MCF 10A (cell line): ENCODE data around the gene LPP. TPM values are rescaled to one million over a fixed set of nuclear protein-coding genes. Genes with fewer than 3 reads are reported as not detected.

Experiments used
- BruUV-seq: library from RNA; stranded (reverse); fragments of 400-500 nt; replicated peaks from 2 replicates; lab custom pipeline; 2021; lab: Mats Ljungman, UMichigan
- CTCF ChIA-PET: fragments of 300-600 bp; sonication (Branson Sonifier 250); formaldehyde crosslinking; extraction: SDS; loops from one replicate; lab custom pipeline; 2021; ENCODE audit warnings: antibody characterized with exemption, inconsistent platforms; lab: Yijun Ruan, JAX
- POLR2A ChIA-PET: fragments of 300-600, 350-650 bp; sonication (Branson Sonifier 250); formaldehyde crosslinking; extraction: SDS; loops from one replicate; lab custom pipeline; 2020; ENCODE audit warnings: antibody characterized with exemption, inconsistent platforms; lab: Yijun Ruan, JAX
- DNase-seq: peaks from one replicate; pipeline ENCODE4 v3.0.0-alpha.2; 2018; ENCODE audit not compliant: unreplicated experiment
- H3K27ac Mint-ChIP-seq: one replicate; pipeline ENCODE4 v1.8.0; 2022; ENCODE audit warnings: mild to moderate bottlenecking, low read depth, mixed read lengths; ENCODE audit not compliant: unreplicated experiment
- H3K27me3 Mint-ChIP-seq: one replicate; pipeline ENCODE4 v1.8.0; 2022; ENCODE audit warnings: mixed read lengths; ENCODE audit not compliant: insufficient read depth, unreplicated experiment
- H3K36me3 Mint-ChIP-seq: one replicate; pipeline ENCODE4 v1.8.0; 2022; ENCODE audit warnings: mild to moderate bottlenecking, moderate library complexity, mixed read lengths; ENCODE audit not compliant: insufficient read depth, unreplicated experiment
- H3K4me1 Mint-ChIP-seq: one replicate; pipeline ENCODE4 v1.8.0; 2022; ENCODE audit warnings: mixed read lengths; ENCODE audit not compliant: insufficient read depth, unreplicated experiment
- H3K4me3 Mint-ChIP-seq: one replicate; pipeline ENCODE4 v1.8.0; 2022; ENCODE audit warnings: mild to moderate bottlenecking, moderate library complexity, mixed read lengths; ENCODE audit not compliant: unreplicated experiment
- H3K9me3 Mint-ChIP-seq: one replicate; pipeline ENCODE4 v1.8.0; 2022; ENCODE audit warnings: mixed read lengths; ENCODE audit not compliant: unreplicated experiment
- intact Hi-C: fragments of 100-400 bp; cut with micrococcal nuclease; formaldehyde crosslinking; loops from 2 replicates; pipeline ENCODE4 v1.14.1; 2022
- total RNA-seq: library from RNA; stranded (reverse); gene quantifications from 2 replicates; pipeline ENCODE4 v1.2.3, GENCODE V29; 2022
- TF ChIP-seq, protein P1 (sequence below): fragments of 200-600 bp; IDR thresholded peaks from one replicate; pipeline ENCODE4 v1.8.0; 2022; ENCODE audit warnings: antibody characterized with exemption, mild to moderate bottlenecking; ENCODE audit not compliant: unreplicated experiment

LPP gene
- total RNA-seq, 1 experiment from 2014 or later, result 117 TPM

DNA sequence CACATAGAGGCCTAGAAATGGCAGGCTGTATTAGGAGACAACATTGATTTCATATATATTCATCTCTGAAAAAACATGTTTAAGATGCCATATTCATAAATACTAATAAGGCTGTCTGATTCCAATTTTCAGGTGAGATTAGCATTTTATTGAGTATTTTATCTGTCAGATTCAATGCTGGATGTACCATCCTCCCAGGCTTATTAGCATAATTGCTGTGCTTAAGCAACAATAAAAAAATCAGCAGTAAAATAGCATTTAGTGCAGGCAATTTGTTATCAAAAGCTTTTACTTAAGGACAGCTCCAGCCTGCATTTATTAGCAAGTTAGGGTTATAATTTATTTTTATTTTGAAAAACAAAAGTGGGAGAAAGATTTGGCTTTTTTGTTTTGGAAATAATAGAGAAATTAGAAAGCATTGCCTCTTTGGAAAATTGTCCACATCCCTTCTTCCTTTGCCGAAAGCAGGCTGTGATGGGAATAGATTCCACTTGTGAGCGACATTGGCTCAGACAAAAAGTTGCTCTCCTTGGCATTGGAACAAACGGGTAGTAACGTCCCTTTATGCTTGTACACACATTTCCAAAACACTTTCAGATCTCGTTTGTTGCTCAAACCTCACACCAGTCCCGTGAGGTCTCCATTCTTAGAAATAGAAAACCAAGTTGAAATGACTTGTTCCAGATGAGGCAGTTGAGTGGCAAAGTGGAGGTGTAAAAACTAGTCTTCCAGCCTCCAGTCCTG lies 134.0 kb downstream of the LPP start:
- CTCF ChIA-PET, result no interaction called here

DNA sequence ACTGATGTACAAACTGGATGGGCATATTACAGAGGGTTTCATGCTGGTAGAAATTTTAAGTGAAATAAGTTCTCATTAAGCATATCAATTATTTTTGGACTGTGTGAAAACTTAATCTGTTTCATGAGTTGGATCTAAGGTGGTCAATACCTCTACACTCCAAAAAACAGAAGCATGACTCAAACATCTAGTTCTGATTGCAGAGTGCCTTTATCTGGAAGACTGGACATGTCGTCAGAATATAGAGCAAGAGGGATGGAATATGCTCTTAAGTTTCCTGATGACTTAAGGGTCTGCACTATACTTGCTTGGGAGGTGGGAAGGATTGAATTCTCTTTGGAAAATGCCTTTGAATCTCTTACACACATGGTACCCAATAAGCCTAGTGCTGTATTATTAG lies 138.3 kb downstream of the LPP start:
- Mint-ChIP-seq H3K4me1 (peaks cover 24% of the 10 kb centered on the region), H3K27me3 (no peaks in the 10 kb centered on the region), H3K36me3 (no peaks in the 10 kb centered on the region), H3K9me3 (no peaks in the 10 kb centered on the region), H3K27ac (no peak overlapping the region), H3K4me3 (no peak overlapping the region)
- TF ChIP-seq, protein P1, sequence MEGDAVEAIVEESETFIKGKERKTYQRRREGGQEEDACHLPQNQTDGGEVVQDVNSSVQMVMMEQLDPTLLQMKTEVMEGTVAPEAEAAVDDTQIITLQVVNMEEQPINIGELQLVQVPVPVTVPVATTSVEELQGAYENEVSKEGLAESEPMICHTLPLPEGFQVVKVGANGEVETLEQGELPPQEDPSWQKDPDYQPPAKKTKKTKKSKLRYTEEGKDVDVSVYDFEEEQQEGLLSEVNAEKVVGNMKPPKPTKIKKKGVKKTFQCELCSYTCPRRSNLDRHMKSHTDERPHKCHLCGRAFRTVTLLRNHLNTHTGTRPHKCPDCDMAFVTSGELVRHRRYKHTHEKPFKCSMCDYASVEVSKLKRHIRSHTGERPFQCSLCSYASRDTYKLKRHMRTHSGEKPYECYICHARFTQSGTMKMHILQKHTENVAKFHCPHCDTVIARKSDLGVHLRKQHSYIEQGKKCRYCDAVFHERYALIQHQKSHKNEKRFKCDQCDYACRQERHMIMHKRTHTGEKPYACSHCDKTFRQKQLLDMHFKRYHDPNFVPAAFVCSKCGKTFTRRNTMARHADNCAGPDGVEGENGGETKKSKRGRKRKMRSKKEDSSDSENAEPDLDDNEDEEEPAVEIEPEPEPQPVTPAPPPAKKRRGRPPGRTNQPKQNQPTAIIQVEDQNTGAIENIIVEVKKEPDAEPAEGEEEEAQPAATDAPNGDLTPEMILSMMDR, result no peak
- intact Hi-C loops, result loop anchor here (10.0 kb wide), 1 partner anchor 137 kb away; the partner anchor contains the start of gene LPP
- ChIA-PET CTCF (interaction anchor here (1.1 kb wide), 1 partner anchor 663 kb away, joined by 3 read pairs; no protein-coding TSS in a partner anchor), POLR2A (interaction anchor here (1.0 kb wide), 1 partner anchor 526 kb away, joined by 3 read pairs; no protein-coding TSS in a partner anchor)
- DNase-seq, result no peak
- no TSS peak for BruUV-seq

More for the DNA sequence above, 134.0 kb downstream of the LPP start:
- Mint-ChIP-seq H3K4me3 (no peak overlapping the region), H3K36me3 (peaks cover 7% of the 10 kb centered on the region), H3K27ac (no peak overlapping the region), H3K4me1 (peaks cover 13% of the 10 kb centered on the region), H3K27me3 (no peaks in the 10 kb centered on the region), H3K9me3 (no peaks in the 10 kb centered on the region)
- no peak for DNase-seq
- TF ChIP-seq, protein P1, result no peak
- no TSS peak for BruUV-seq
- intact Hi-C loops, result loop anchor here (5.0 kb wide), 1 partner anchor 659 kb away; no protein-coding TSS in a partner anchor
- POLR2A ChIA-PET, result interaction anchor here (0.5 to 1.1 kb wide), 4 partner anchors 28 to 552 kb away, joined by 3 to 4 read pairs (median 4); no protein-coding TSS in a partner anchor

DNA sequence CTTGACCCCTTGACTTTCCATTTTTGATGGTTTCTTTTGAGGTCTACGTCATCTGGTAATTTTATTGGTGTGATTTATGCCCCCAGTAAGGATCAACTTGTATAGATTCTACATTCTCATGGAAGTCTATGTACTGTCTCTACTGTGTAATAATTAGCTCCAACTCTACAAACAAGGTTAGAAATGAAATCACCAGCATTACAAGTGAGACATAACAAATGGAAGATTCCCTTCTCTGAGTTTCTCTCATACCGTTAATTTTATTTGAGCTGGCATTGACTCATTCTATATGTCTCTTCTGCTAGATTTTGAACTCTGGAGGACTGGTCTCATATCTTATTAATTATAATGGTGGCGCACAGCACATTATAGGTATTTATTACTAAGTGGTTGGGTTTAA lies 138.9 kb downstream of the LPP start:
- Mint-ChIP-seq H3K36me3 (no peaks in the 10 kb centered on the region), H3K4me3 (no peak overlapping the region), H3K27ac (no peak overlapping the region), H3K9me3 (no peaks in the 10 kb centered on the region), H3K27me3 (no peaks in the 10 kb centered on the region), H3K4me1 (peaks cover 30% of the 10 kb centered on the region)
- TF ChIP-seq, protein P1, result no peak
- CTCF ChIA-PET, result interaction anchor here (1.1 kb wide), 2 partner anchors 553 to 662 kb away, joined by 3 to 5 read pairs; no protein-coding TSS in a partner anchor
- POLR2A ChIA-PET, result interaction anchor here (1.0 kb wide), 1 partner anchor 525 kb away, joined by 3 read pairs; no protein-coding TSS in a partner anchor
- intact Hi-C loops, result loop anchor here (10.0 kb wide), 1 partner anchor 138 kb away; the partner anchor contains the start of gene LPP
- no peak for DNase-seq
- no TSS peak for BruUV-seq

DNA sequence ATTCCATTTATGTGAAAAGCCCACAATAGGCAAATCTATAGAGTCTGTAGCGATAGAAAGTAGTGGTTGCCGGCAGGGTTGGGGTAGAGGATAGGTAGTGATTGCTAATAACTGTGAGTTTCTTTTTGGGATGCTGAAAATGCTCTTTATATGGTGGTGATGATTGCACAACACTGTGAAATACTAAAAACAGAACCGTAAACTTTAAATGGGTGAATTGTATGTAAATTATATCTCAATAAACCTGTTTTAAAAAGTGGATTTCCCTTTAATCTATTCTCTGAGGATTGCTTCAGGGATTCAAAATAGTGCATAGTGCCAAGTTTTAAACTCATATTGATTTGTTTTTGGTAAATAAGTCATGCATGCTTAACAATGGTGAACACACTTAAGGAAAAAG lies 140.2 kb downstream of the LPP start:
- BruUV-seq, result no TSS peak
- ChIA-PET CTCF (interaction anchor here (0.9 to 1.3 kb wide), 3 partner anchors 13 to 553 kb away, joined by 3 to 9 read pairs (median 4); no protein-coding TSS in a partner anchor), POLR2A (interaction anchor here (0.6 to 2.3 kb wide), 15 partner anchors 9 to 656 kb away, joined by 3 to 12 read pairs (median 4); partner anchors contain the start of genes BCL6 and LPP)
- Mint-ChIP-seq H3K4me1 (peaks cover 43% of the 10 kb centered on the region), H3K9me3 (no peaks in the 10 kb centered on the region), H3K27me3 (no peaks in the 10 kb centered on the region), H3K4me3 (no peak overlapping the region), H3K36me3 (no peaks in the 10 kb centered on the region), H3K27ac (peak overlapping the region; percentile 57)
- DNase-seq, result peak; percentile 21
- TF ChIP-seq, protein P1, result no peak
- intact Hi-C loops, result loop anchor here (2.0 to 10.0 kb wide), 2 partner anchors 139 to 551 kb away; partner anchors contain the start of gene LPP
